Thyroid gland (tissue), 4 donors: ENCODE data around the gene PTPRE.

ENCODE experiments used
- CTCF ChIP-seq, 6 experiments: fragments of 200-600 bp in 3 of 6; fragments of 450-650 bp in 3 of 6; sonication (generic) in 3 of 6; IDR thresholded peaks; one replicate each; pipeline ENCODE4 v1.5.1; 2016 to 2019; ENCODE audit warnings: antibody characterized with exemption in 6 of 6, mild to moderate bottlenecking in 2 of 6, inconsistent platforms in 1 of 6, moderate library complexity in 1 of 6
- POLR2A ChIP-seq, 2 donors: fragments of 450-650 bp; IDR thresholded peaks; one replicate each; pipeline ENCODE4 v1.6.1; 2017; ENCODE audit warnings: antibody characterized with exemption in 2 of 2, mild to moderate bottlenecking in 2 of 2, moderate library complexity in 1 of 2

DNA sequence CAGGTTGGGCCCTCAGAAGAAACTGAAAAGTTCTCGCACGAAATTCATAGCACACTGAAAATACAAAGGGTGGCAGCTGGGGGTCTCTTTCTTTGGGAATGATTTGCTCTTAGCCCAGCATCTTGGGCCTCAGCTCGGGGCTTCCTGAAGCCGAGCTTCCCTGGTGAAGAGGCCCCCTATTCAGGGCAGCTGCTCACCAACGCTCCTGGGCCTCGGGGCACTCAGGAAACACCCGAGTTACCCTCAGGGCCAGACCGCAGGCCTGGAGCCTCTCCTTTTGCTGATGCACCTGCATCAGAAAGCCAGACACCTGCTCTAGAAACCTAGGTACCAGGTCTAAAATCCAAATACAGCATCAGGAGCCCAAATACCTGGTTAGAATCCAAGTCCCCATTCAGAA, 85.5 kb downstream of the PTPRE start:
- TF ChIP-seq POLR2A (IDR thresholded peaks at IDR 0.05) = no peak
- no peak for TF ChIP-seq CTCF (IDR thresholded peaks at IDR 0.05)
